Ecto neural progenitor cell (in vitro differentiated cells): ENCODE measurements around the gene VPS35L.
"Not testable (repeated sequence)": the region's sequence is repeated elsewhere in the genome, so short reads cannot be mapped to it uniquely, and the experiment has no call there.

Experiments
- DNase-seq: peaks from one replicate; pipeline ENCODE4 v3.0.0-alpha.2; 2018; ENCODE audit warnings: low spot score

Gene VPS35L

GRCh38 chr16:19540241-19540970 lies 15.1 kb upstream of the VPS35L start:
- DNase-seq = no peak

- no peak for DNase-seq
Observed at GRCh38 chr16:19542138-19542821, 13.2 kb upstream of the VPS35L start.

GRCh38 chr16:19543278-19543996 lies 12.1 kb upstream of the VPS35L start:
- not testable (repeated sequence) for DNase-seq

GRCh38 chr16:19548144-19548543 lies 7.4 kb upstream of the VPS35L start:
- DNase-seq = no peak

GRCh38 chr16:19549673-19550072 lies 5.8 kb upstream of the VPS35L start:
- DNase-seq = no peak

GRCh38 chr16:19555938-19556771 lies 652 bp downstream of the VPS35L start:
- DNase-seq = peak; percentile 75

GRCh38 chr16:19559242-19559910 lies 3.9 kb downstream of the VPS35L start:
- no peak for DNase-seq

- DNase-seq = no peak
Observed at GRCh38 chr16:19560078-19560477, 4.6 kb downstream of the VPS35L start.

GRCh38 chr16:19563377-19563776 lies 7.9 kb downstream of the VPS35L start:
- no peak for DNase-seq

GRCh38 chr16:19566362-19566761 lies 10.9 kb downstream of the VPS35L start:
- DNase-seq = no peak

- DNase-seq = no peak
Observed at GRCh38 chr16:19567560-19567959, 12.1 kb downstream of the VPS35L start.

- no peak for DNase-seq
Observed at GRCh38 chr16:19573997-19574396, 18.5 kb downstream of the VPS35L start.

GRCh38 chr16:19574615-19575014 lies 19.1 kb downstream of the VPS35L start:
- DNase-seq = no peak

- no peak for DNase-seq
Observed at GRCh38 chr16:19578378-19578971, 23.0 kb downstream of the VPS35L start.

- no peak for DNase-seq
Observed at GRCh38 chr16:19582050-19582831, 26.7 kb downstream of the VPS35L start.

- no peak for DNase-seq
Observed at GRCh38 chr16:19583665-19584300, 28.3 kb downstream of the VPS35L start.

GRCh38 chr16:19588661-19589060 lies 33.2 kb downstream of the VPS35L start:
- DNase-seq = no peak

- no peak for DNase-seq
Observed at GRCh38 chr16:19589106-19589505, 33.6 kb downstream of the VPS35L start.

GRCh38 chr16:19589771-19590302 lies 34.3 kb downstream of the VPS35L start:
- no peak for DNase-seq
